Measurements from ENCODE around the gene CHRM4. TPM values are rescaled to one million over a fixed set of nuclear protein-coding genes. Genes with fewer than 3 reads are reported as not detected.
"Not testable (repeated sequence)": the region's sequence is repeated elsewhere in the genome, so short reads cannot be mapped to it uniquely, and the experiment has no call there.

CHRM4 gene
- total RNA-seq, 1 donor from 2014 or later, result not detected

DNA sequence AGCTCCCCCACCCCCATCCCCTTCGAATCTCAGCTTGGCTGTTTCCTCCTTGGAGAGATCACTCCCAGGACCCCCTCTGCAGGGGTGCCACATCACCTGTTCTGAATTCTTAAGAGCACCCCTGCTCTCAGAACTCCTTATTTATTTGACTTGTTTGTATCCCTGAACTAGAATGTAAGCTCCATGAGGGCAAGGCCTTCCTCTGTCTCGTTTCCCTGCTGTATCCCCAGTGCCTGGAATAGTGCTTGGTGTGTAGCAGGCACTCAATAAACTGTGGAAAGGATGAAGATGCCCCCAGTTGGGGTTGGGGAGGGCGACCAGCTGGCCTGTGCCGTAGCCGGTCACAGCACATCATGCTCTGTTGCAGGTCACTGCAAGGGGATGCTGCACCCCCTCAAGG lies 13.7 kb downstream of the CHRM4 start:
- DNase-seq (ENCODE audit: low read depth), result no peak
- TF ChIP-seq, protein P1, sequence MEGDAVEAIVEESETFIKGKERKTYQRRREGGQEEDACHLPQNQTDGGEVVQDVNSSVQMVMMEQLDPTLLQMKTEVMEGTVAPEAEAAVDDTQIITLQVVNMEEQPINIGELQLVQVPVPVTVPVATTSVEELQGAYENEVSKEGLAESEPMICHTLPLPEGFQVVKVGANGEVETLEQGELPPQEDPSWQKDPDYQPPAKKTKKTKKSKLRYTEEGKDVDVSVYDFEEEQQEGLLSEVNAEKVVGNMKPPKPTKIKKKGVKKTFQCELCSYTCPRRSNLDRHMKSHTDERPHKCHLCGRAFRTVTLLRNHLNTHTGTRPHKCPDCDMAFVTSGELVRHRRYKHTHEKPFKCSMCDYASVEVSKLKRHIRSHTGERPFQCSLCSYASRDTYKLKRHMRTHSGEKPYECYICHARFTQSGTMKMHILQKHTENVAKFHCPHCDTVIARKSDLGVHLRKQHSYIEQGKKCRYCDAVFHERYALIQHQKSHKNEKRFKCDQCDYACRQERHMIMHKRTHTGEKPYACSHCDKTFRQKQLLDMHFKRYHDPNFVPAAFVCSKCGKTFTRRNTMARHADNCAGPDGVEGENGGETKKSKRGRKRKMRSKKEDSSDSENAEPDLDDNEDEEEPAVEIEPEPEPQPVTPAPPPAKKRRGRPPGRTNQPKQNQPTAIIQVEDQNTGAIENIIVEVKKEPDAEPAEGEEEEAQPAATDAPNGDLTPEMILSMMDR (conservative IDR thresholded peaks at IDR 0.05; ENCODE audit: low read depth, low read length), result no peak
- H3K4me3 ChIP-seq (ENCODE audit: low read depth, low read length), result no peak overlapping the region

DNA sequence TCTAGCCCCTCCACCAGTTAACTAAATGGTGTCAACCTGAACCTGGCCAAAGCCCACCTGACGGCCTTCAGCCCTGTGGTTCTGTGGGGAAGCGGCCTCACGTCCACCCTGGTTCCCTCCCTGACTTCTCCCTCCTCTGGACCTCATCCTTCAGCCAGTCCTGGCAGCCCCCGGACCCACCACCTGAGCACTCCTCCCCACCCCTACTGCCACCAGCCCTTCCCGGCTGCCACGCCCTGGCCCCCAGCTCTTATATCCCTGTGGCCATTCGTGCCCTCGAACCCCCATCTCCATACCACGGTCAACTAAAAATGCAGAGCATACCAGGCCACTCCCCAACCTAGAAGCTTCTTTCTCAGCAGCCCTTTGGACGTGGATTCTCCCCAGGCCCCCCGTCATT lies 14.3 kb downstream of the CHRM4 start:
- H3K4me3 ChIP-seq (ENCODE audit: low read depth, low read length), result no peak overlapping the region
- no peak for DNase-seq (ENCODE audit: low read depth)
- TF ChIP-seq, protein P1 (conservative IDR thresholded peaks at IDR 0.05; ENCODE audit: low read depth, low read length), result no peak

- DNase-seq (ENCODE audit: low read depth), result no peak
- TF ChIP-seq, protein P1 (conservative IDR thresholded peaks at IDR 0.05; ENCODE audit: low read depth, low read length), result no peak
- no peak overlapping the region for H3K4me3 ChIP-seq (ENCODE audit: low read depth, low read length)
Observed at GRCh38 chr11:46376258-46377050, 15.1 kb downstream of the CHRM4 start.

GRCh38 chr11:46375392-46376101 lies 16.0 kb downstream of the CHRM4 start:
- H3K4me3 ChIP-seq (ENCODE audit: low read depth, low read length), result no peak overlapping the region
- DNase-seq (ENCODE audit: low read depth), result no peak
- TF ChIP-seq, protein P1 (conservative IDR thresholded peaks at IDR 0.05; ENCODE audit: low read depth, low read length), result no peak

DNA sequence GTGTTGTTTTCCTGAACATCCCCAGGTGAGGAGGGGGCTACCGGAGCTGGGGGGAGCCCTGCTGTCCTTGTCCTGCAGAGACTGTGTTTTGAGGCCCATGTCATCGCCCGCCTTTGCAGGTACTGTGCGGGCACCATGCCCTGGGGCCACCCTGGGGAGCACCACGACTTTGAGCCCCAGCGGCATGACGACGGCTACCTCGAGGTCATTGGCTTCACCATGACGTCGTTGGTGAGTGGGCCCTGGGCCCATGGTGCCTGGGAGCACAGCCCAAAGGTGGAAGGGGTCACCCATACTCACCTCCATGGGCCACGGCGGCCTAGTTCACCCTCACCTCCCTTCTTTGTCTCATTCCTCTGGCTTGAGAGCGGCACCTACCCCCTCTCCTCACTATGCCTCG lies 16.8 kb downstream of the CHRM4 start:
- TF ChIP-seq, protein P1 (conservative IDR thresholded peaks at IDR 0.05; ENCODE audit: low read depth, low read length), result no peak
- H3K4me3 ChIP-seq (ENCODE audit: low read depth, low read length), result no peak overlapping the region
- DNase-seq (ENCODE audit: low read depth), result no peak

- no peak overlapping the region for H3K4me3 ChIP-seq (ENCODE audit: low read depth, low read length)
- no peak for DNase-seq (ENCODE audit: low read depth)
- TF ChIP-seq, protein P1 (conservative IDR thresholded peaks at IDR 0.05; ENCODE audit: low read depth, low read length), result no peak
Observed at GRCh38 chr11:46373787-46374740, 17.5 kb downstream of the CHRM4 start.

DNA sequence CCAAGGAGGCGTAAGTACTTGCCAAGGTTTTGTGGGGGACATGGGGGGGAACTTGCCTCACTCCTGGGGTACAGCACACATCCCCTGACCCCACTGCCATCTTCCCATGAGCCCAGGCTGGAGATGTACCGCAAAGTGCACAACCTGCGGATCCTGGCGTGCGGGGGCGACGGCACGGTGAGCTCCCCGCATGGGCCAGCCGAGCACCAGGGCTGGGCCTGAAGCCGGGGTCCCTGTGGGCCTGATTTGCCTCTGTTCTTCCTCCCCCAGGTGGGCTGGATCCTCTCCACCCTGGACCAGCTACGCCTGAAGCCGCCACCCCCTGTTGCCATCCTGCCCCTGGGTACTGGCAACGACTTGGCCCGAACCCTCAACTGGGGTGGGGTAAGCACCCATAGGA lies 19.1 kb downstream of the CHRM4 start:
- not testable (repeated sequence) for DNase-seq (ENCODE audit: low read depth); H3K4me3 ChIP-seq (ENCODE audit: low read depth, low read length)

Measured in epithelial cell of proximal tubule (primary cell).